Psoas muscle (tissue), 8 donors: ENCODE data around the gene SRL. TPM values are rescaled to one million over a fixed set of nuclear protein-coding genes. Genes with fewer than 3 reads are reported as not detected.

ENCODE experiments used
- ATAC-seq, 4 donors: fragments of 200-7000 bp; cut with Tn5 transposase; one replicate each; pipeline ENCODE4 v1.9.1; 2020; ENCODE audit warnings: moderate library complexity in 3 of 4, mild to moderate bottlenecking in 2 of 4
- DNase-seq, 2 donors: peaks; one replicate each; pipeline ENCODE4 v3.0.0-alpha.2; 2020
- H3K27ac ChIP-seq: fragments of 200-600 bp; one replicate; pipeline ENCODE4 v1.8.0; 2022
- H3K27me3 ChIP-seq, 3 donors: fragments of 200-600 bp in 1 of 3; one replicate each; pipeline versions ENCODE4 v1.6.1 to v1.8.0; 2013 to 2022; ENCODE audit warnings: low read length in 2 of 3, mild to moderate bottlenecking in 2 of 3, moderate library complexity in 1 of 3; ENCODE audit not compliant: insufficient read depth in 3 of 3
- H3K36me3 ChIP-seq, 2 donors: fragments of 200-600 bp in 1 of 2; one replicate each; pipeline versions ENCODE4 v1.6.1 to v1.8.0; 2013 to 2022; ENCODE audit warnings: low read depth in 1 of 2, mild to moderate bottlenecking in 1 of 2, moderate library complexity in 1 of 2; ENCODE audit not compliant: insufficient read depth in 1 of 2
- H3K4me1 ChIP-seq: fragments of 200-600 bp; one replicate; pipeline ENCODE4 v1.8.0; 2022
- H3K4me3 ChIP-seq: fragments of 200-600 bp; one replicate; pipeline ENCODE4 v1.8.0; 2022; ENCODE audit warnings: mild to moderate bottlenecking
- H3K9me3 ChIP-seq: fragments of 200-600 bp; one replicate; pipeline ENCODE4 v1.8.0; 2022
- CTCF ChIP-seq: fragments of 200-600 bp; IDR thresholded peaks from one replicate; pipeline ENCODE4 v1.8.0; 2022; ENCODE audit warnings: antibody characterized with exemption
- WGBS, 3 donors: extraction: QIAGEN DNeasy Blood & Tissue Kit; methylation state at CpG; one replicate each; pipeline versions ENCODE4 v1.1.6 to v1.1.7; 2013; 5-methylcytosine and 5-hydroxymethylcytosine counted together
- intact Hi-C, 2 donors: fragments of 100-400 bp; cut with DNase I; formaldehyde crosslinking; loops; one replicate each; pipeline versions ENCODE4 v1.11.0 to v1.14.2; 2022
- polyA plus RNA-seq, 3 donors: library from polyadenylated mRNA; stranded (reverse); fragments of 200-250 nt; gene quantifications; one replicate each; pipeline ENCODE4 v1.2.3, GENCODE V29; 2013
- total RNA-seq, 4 donors: library from RNA; stranded (reverse); fragmentation: NEBNext Ultra II Directional in 2 of 4; extraction: Animal tissue kit (Norgen Biotek cat#: 25700) in 2 of 4; gene quantifications; one replicate each; pipeline versions ENCODE4 v1.2.1 to v1.2.4, GENCODE V29; 2021 to 2023
- donor health status: healthy with polysubstance abuse.
- donor health status: DM: no; HTN: no; CAD: no; lungs with moderate emphysema.
- donor health status: Bipolar disorder and iron deficiency.
- donor health status: healthy.
- donor health status: DM: yes; HTN: yes; CAD: no.
- donor health status: DM: no; HTN: no; CAD: no.
- donor health status: DM: no; HTN: no; CAD: no.
- donor health status: DM: yes; HTN: yes; CAD: no.

SRL gene
- total and polyA plus RNA-seq, 7 donors = 196 to 552 (median 305) TPM

- WGBS, 3 donors = 46 to 64% (median 57%) methylated on average over 7 of the region's 7 CpGs
- ATAC-seq (peak in 2 of 4 donors; percentile 20 to 24), DNase-seq (no peak)
- peaks cover 10% of the 10 kb centered on the region for H3K4me1 ChIP-seq
- H3K36me3 ChIP-seq = no peaks in the 10 kb centered on the region
- no peak overlapping the region for H3K4me3 ChIP-seq
- no peaks in the 10 kb centered on the region for H3K27me3 ChIP-seq
- intact Hi-C loops = no loop called here
- no peaks in the 10 kb centered on the region for H3K9me3 ChIP-seq
- TF ChIP-seq CTCF = no peak
- peak overlapping the region; percentile 70 for H3K27ac ChIP-seq
Observed at GRCh38 chr16:4247460-4247784, 5.5 kb upstream of the SRL start.

- no peak for DNase-seq
- H3K27ac ChIP-seq = peak overlapping the region; percentile 70
- intact Hi-C loops = no loop called here
Observed at GRCh38 chr16:4246777-4247459, 5.0 kb upstream of the SRL start.

GRCh38 chr16:4245077-4245791, 3.4 kb upstream of the SRL start:
- ATAC-seq (no peak), DNase-seq (no peak)
- intact Hi-C loops = no loop called here
- H3K4me3 ChIP-seq = no peak overlapping the region
- TF ChIP-seq CTCF = no peak
- H3K9me3 ChIP-seq = no peaks in the 10 kb centered on the region
- peaks cover 10% of the 10 kb centered on the region for H3K4me1 ChIP-seq
- no peak overlapping the region for H3K27ac ChIP-seq
- H3K27me3 ChIP-seq = no peaks in the 10 kb centered on the region
- WGBS, 3 donors = 59 to 68% (median 62%) methylated on average over 13 of the region's 13 CpGs
- no peaks in the 10 kb centered on the region for H3K36me3 ChIP-seq

More at GRCh38 chr16:4246777-4247459, 5.0 kb upstream of the SRL start:
- ATAC-seq = peak in 2 of 4 donors; percentile 26 to 59
- H3K4me1 ChIP-seq = peaks cover 15% of the 10 kb centered on the region
- no peak overlapping the region for H3K4me3 ChIP-seq
- no peaks in the 10 kb centered on the region for H3K27me3 ChIP-seq
- 65 to 74% (median 72%) methylated on average over 14 of the region's 14 CpGs for WGBS, 3 donors
- no peak for TF ChIP-seq CTCF
- H3K9me3 ChIP-seq = no peaks in the 10 kb centered on the region
- H3K36me3 ChIP-seq = no peaks in the 10 kb centered on the region

- no peak for DNase-seq
- peaks cover 9% of the 10 kb centered on the region for H3K4me1 ChIP-seq
- no peak overlapping the region for H3K4me3 ChIP-seq
- H3K27me3 ChIP-seq = no peaks in the 10 kb centered on the region
- ATAC-seq = no peak
- H3K36me3 ChIP-seq = no peaks in the 10 kb centered on the region
- H3K27ac ChIP-seq = no peak overlapping the region
- H3K9me3 ChIP-seq = no peaks in the 10 kb centered on the region
- WGBS, 3 donors = 56 to 75% (median 65%) methylated on average over 10 of the region's 10 CpGs
- TF ChIP-seq CTCF = no peak
- intact Hi-C loops = loop anchor here in 1 of 2 donors (5.0 kb wide), 1 partner anchor 37 kb away; no protein-coding TSS in a partner anchor
Observed at GRCh38 chr16:4244254-4245076, 2.6 kb upstream of the SRL start.
